GM19043 (cell line): ENCODE results near the gene PAPSS2.
"Not testable (repeated sequence)": the region's sequence is repeated elsewhere in the genome, so short reads cannot be mapped to it uniquely, and the experiment has no call there.

Experiments
- ATAC-seq: cut with Tn5 transposase; IDR thresholded peaks from one replicate; pipeline ENCODE4 v1.9.1; 2021; ENCODE audit warnings: low read depth; ENCODE audit not compliant: unreplicated experiment

Gene PAPSS2

DNA sequence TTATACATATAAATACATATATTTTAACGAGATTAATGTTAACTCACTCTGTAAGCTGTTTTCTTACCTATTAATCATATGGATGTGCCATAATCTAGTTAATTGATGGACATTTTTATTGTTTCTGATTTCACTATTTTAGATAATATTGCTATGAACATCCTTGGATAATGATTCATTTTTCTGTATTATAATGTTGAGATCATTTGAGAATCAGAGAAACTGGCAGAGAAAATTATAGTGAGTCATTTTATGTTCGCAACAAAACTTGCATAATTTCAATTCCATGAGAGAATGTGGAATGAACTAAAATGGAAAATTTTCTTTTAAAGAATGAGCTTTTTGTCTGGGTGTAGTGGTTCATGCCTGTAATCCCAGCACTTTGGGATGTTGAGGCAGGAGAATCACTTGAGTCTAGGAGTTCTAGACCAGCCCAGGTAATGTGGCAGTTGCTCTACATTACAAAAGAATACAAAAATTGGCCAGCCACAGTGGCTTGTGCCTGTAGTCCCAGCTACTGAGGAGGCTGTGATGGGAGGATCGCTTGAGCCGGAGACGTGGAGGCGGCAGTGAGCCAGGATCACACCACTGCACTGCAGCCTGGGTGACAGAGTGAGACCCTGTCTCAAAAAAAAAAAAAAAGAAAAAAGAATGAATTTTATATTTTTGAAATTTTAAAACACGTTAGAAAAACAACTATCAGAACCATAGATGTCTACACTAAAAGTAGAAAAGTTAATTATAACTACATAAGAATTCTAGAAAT lies 40.5 kb downstream of the PAPSS2 start:
- no peak for ATAC-seq

DNA sequence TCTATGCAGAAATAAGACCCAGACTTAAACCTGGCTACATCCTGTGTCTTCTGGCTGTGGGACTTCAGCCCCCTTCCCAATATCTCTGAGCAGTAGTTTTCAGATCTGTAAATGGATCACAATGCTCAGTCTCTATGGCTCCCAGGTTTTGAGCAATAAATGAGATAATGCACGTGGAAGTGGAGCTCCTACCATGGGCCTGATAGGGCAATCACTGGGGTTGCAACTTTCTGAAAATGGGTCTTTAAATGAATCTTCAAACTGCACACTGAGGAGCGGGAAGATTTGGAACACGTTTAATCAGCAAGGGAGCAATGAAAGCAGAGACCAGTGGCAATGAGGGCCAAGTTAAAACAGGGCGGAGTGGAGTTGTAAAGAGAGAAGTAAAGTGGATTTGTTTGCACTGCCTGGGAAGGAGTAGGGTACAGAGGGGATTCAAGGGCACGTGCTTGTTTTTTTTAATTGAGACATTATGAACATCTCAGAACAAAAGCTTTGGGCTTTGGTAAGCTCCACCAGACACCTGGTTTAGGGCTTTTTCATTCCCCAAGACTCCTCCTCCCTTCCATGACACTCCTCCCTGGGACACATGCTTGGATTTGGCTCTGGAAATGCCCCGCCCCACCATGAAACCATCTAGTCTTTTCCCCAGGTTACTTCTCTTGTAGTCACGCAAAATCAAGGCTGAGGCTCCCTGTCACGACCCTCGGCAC lies 42.7 kb downstream of the PAPSS2 start:
- ATAC-seq: no peak

DNA sequence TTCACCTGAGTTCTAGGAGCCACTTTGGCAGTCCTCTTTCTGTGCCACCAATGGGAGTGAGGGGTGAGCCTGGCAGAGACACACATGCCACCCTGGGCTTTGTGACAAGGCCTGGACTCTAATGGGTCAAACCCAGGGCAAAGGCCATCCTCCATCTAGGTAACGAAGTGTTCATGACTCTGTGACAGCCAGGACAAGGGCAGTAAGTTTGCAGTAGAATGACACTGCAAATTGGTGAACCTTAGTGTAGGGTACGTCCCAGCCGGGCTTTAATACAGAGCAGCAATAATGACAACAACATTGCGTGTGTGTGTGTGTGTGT lies 43.3 kb downstream of the PAPSS2 start:
- ATAC-seq: no peak

DNA sequence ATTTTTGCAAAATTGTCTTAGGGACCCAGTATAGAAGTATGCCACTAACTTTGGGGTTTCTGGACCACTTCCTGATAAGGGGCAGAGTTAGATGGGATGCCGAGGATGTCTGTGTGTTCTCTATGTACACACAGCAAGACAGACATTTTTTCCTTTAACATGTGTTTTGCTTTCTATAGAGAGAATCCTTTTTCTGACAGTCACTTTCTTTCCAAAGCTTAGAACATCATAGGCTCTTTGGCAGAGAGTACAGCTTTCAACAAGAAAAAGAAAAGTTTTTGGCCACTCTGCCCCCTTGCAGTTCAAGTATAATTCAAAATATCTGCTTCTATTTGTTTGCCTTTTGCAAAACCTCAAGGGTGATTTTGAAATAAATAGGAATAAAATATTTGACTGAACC lies 44.1 kb downstream of the PAPSS2 start:
- ATAC-seq: no peak

DNA sequence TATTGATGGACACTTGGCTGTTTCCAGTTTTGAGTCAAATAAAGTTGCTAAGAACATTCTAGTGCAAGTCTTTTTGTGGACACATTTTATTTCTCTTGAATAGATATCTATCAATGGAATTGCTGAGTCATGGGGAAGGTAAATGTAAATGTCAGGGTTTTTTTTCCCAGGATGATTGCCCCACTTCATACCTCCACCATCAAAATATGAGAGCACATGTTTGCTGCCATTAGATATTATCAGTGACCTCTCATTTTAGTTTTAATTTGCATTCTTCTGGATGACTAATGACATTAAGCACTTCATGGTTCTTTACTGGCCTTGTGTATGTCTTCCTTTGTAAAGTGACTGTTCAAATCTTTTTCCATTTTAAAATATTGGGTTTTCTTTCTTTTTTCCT lies 45.7 kb downstream of the PAPSS2 start:
- no peak for ATAC-seq

DNA sequence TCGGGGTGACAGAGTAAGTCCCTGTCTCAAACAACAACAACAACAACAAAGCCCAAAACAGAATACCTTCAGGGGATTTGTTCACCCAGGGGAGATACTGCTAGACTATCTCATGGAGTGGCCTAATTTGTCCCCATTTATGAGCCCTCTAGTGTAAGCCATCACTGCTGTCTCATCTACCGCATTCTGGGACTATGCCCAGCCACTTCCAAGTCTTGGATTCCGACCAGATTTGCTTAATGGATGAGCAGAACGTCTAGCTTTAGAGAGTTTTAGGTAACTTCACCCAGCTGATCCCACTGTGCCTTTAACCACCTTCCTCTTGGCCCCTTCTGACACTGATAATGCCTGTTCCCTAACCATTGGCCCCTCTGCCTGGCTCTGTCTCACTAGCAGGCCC lies 47.1 kb downstream of the PAPSS2 start:
- ATAC-seq: no peak

DNA sequence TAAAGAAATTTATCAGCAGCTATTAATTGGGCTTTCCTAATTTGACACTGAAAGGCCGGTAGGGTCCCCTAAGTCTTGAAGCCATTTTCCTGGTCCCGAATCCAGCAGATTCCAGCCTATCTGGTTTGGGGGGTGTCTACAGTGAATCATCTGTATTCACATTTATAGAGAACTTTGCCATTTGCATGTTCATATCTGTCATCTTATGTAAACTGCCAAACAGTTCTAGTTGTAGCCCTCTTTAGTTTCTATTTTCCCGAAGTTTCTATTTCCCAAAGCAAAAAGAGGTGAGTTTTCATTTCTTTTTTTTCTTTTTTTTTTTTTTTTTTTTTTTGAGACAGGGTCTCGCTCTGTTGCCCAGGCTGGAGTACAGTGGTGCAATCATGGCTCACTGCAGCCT lies 47.6 kb downstream of the PAPSS2 start:
- ATAC-seq: no peak

DNA sequence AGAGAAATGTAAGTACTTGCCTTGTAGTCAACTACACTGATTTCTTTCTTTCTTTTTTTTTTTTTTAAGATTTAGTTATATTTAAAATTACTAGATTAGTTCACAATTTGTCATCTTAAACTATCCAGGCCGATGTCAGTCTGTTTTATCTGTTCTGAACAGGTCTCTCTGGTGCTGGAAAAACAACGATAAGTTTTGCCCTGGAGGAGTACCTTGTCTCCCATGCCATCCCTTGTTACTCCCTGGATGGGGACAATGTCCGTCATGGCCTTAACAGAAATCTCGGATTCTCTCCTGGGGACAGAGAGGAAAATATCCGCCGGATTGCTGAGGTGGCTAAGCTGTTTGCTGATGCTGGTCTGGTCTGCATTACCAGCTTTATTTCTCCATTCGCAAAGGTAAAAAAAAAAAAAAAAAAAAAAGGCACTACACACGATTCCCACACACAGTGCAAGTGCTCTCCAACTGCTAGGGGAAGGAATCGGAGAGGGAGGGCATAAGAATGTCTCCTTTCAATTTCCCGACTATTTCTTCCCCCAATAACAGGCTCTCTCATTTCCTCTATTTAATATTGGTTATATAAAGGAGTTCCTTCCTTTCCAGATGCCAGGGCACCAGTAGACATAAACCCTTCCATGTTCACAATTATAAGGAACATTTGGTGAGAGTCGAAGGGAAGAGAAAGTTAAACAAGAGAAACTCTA lies 53.4 kb downstream of the PAPSS2 start:
- ATAC-seq: no peak

DNA sequence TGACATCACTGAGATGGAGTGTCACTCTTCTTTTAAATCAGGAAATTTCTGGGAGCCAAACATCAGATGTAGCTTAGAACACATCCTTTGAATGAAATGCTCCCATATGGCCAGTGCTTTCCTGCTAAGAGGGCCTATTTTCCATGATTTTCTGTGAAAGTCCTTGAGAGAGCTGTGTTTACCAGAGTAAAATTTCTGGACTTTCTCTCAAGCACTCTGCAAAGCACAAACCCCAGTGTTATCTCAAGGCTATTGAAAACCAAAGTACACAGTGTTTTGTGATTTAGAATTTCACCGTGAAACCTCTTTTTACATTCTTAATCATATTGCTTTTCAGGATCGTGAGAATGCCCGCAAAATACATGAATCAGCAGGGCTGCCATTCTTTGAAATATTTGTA lies 54.0 kb downstream of the PAPSS2 start:
- no peak for ATAC-seq

DNA sequence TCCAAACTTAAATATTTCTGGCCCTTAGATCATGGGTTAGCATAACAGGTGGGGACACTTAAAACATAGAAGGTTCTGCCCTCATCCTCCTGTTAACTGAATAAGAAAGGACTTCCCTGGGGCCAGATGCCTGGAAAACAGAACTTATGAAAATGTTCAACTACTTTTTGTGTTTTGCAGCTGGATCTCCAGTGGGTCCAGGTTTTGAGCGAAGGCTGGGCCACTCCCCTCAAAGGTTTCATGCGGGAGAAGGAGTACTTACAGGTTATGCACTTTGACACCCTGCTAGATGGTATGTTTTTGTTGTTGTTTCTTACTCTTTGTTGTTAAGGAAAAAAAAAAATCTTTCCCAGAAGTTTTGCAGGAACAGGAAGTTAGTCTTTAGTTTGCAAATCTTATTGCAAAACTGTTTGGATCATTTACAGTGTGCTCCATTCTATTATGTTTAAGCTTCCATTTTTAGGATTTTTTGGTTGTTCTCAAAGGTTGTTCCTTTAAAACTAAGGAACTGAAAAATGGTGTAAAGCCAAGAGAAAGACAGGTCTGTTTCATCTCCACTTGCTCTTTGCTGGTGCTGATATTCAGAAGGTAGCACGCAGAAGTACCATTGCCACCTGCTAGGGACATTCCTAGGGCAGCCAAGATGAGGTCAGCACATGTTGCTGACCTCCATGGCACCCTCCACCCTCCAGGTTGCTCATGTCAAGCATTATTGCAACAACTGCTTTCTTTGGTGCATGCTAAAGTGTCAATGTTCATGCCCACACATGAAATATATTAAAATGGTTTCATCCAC lies 56.1 kb downstream of the PAPSS2 start:
- ATAC-seq: no peak

DNA sequence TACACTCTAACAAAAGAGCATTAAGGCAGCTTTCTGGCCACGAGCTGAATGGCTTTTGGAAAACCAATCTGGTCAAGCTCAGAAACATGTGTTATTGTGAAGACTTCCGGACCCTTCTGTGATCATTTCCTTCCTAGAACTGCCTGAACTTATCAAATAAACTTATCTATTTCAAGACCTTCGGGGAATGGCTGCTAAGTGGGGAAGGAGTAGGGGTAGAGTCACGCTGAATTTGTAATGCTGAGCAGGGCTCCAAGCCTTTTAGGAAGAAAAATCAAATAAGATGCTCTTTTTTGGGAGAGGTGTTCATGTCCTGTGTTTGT lies 56.6 kb downstream of the PAPSS2 start:
- no peak for ATAC-seq

DNA sequence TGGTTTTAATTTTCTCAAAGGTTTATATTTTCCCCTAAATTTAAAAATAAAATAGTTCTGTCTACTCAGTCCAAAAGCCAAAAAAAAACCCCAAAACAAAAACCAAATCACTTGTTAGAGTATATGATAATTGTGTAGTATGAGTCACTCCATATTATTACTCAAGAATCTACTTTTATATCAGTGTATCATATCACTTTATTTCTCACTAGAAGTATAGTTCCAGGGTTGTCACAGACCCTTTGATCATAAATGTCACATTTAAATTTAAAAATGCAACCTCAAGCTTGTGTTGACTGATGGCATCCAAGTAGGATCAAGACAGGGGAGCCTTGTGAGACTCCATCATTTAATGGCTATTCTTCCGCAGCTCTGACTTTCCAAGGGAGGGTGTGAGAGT lies 61.0 kb downstream of the PAPSS2 start:
- no peak for ATAC-seq

DNA sequence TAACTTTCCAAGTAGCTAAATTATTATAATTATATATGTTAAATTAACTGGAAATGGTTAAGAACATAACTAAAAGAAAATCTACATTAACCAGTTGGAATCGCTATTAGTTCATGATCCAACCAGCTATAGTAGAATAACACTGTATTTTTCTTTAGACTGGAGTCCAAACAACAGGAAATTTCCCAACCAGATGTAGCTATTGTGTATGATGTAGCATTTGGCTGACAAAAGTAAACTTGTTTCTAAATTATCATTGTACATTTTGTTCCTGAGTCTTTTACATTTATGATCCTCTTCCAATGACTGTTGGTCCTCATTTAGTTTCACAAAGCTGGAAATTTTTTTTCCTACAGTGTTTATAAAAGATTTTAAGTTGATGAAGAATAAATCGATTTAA lies 62.1 kb downstream of the PAPSS2 start:
- ATAC-seq: no peak

DNA sequence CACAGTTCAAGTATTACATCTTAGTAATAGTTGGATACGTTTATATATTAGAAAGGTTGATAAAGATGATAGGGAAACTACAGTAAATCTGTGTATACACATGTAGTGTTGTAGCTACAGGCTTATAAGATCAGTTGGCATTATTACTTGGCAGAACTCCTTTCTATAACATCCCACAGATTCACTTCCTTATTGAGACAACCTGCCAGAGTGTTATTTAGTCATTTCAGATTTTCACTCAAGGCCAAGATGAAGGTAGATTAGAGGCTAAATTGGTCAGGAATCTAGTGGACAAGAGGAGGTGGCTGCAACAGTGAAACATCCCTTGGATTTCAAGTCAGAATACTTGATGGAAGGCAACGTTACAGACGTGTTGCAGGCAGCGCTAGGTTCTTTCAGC lies 63.0 kb downstream of the PAPSS2 start:
- no peak for ATAC-seq

DNA sequence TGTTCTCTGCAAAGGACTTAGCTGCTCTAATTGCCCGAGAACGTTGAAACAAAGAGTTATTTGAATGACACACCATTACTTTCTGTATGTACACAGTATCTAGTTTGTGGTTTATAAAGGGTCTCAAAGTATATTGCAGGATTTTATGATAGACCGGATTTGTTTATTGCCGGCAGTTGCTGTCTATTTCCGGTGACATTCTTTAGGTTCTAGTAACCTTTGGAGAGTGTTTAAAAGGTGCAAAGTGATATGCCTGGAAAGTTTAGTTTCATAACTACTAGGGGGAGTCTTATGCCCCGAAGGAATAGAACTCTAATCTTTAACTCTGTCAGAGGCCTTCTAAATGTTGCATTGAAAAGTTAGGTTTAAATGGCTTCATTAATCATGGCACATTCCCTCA lies 63.8 kb downstream of the PAPSS2 start:
- ATAC-seq: no peak

DNA sequence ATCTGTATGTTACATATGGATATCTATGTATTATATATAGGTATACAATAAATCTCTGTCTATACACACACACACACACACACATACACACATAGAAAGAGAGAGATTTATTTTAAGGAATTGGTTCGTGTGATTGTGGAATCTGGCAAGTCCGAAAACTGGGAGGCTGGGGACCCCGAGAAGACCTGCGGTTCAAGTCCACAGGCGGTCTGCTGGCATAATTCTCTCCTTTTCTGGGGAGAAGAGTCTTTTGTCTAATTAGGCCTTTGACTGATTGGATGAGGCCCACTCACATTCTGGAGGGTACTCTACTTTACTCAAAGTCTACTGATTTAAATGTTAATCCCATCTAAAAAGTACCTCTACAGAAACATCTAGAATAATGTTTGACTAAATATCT lies 65.1 kb downstream of the PAPSS2 start:
- no peak for ATAC-seq

DNA sequence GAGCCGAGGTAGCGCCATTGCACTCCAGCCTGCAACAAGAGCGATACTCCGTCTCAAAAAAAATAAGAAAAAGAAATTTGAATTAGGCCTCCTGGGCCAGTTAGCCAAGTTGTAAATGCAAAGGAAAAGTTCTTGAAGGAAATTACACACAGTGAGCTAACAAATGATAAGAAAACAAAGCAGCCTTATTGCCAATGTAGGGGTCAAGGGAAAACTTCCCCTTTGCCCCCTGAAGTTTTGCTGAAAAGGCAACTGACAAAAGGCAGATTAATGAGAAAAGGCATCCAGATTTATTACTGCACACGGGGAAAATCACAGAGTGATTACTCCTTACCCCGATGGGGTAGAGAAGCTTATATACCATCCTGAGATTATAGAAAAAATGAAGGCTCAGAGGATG lies 70.3 kb downstream of the PAPSS2 start:
- no peak for ATAC-seq

DNA sequence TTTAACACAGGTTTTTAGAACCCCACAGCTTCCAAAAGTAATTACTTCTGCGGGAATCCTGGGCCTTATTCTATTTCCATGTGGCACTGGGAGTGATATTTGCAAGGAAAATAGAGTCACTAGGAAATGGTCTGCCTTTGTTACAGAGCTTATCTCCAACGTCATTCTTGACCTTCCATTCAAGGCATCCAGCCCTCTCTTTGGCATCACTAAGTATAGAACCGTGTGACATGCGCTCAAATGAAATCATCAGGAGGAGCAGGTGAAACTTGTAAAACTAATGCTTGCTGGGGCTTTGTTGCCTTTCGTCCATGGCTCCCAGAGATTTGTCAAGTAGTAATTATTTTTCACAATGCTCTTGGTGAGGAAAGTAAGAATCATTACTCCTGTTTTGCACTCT lies 73.4 kb downstream of the PAPSS2 start:
- no peak for ATAC-seq

DNA sequence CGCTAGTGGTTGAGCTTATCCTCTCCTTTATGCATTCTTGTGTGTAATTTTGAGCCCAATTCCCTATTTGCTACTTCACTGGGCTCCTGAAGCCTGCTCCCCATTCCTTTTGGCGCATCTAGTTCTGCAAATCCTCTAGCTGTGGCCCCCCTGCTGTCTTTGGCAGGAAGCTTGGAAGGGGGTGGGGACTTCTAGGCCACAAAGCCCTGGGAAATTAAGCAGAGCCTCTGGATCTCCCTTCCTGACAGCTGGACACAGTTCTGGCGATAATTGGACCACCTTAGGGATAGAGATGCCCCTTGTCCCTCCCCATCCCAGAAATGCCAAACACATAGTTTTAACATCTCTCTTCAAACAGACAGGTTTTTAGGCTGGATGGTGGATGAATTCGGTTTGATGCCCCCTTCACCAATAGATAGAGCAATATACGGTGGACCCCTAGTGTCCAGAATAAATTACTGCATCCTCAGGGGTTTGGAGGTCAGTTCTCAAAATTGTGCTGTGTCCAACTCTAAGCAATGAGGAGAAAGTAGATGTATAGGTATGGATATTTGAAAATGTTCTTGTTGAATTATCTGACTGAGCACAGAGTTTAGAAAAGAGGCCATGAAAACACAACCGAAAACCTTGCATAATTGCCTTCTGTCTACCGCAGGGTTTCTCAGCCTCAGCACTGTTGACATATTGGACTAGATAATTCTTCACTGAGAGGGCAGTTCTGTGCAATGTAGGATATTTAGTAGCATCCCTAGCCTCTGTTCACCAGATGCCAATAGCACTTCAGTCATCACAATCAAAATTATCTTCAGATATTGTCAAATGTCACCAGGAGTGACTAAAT lies 75.5 kb downstream of the PAPSS2 start:
- peak; percentile 66 for ATAC-seq

DNA sequence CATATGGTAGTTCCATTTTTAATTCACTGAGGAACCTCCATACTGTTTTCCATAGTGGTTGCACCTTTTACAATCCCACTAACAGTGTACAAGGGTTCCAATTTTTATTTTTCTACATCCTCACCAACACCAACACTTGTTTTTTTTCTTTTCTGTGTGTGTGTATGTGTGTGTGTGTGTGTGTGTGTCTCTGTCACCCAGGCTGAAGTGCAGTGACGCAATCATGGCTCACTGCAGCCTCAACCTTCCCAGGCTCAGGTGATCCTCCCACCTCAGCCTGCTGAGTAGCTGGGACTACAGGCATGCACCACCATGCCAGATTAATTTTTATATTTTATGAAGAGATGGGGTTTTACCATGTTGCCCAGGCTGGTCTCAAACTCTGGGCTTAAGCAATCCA lies 78.6 kb downstream of the PAPSS2 start:
- ATAC-seq: not testable (repeated sequence)
